Activated effector memory CD4-positive, alpha-beta T cell treated with anti-CD3 and anti-CD28 coated beads, Interleukin-2, amount 50 U/mL, for 16 hours (primary cell): ENCODE data around the gene SLC45A3.

Source experiments
- DNase-seq: peaks from one replicate; pipeline ENCODE4 v3.0.0-alpha.2; 2020

Gene SLC45A3

DNA sequence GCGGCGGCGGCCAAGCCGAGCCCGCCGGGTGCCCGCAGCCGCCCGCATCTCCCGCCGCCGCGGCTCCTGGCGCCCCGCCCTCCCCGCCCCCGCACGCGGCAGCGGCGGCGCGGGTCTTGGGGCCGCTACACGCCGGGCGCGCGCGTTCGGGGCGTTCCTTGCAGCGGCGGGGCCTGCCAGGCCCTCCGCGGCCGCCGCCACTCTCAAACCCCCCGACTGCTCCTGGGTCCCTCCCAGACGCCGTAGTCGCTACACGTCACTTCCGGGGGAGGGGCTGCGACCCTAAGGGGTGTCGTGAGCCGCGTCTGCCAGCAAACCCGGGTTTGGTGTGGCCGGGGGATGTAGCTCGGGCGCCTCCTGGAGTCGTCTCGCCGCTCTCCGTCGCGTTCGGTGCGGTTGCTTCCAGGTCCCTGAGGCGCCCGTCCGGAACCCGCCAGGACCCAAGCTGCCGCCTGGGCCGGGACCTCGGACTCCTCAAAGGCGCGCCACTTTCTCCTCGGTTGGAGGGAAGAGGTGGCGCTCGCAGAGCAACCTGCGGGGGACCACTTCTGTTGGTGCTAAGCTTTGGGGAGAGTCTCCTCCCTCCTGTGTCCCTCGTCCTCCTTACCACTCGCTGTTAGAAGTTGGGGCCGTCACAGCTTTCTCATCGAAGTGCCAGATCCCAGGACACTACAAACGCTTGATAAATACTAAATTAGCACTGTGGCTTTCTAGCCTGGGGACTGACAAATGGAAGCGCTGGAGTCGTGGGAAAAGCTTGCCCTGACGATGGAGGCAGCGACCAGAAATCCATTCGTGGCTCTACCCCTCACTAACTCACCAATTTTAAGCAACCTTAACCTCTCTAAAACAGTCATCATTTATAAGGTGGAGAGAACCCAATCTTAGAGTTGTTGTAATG lies 48.3 kb downstream of the SLC45A3 start, which contains the start of gene ELK4:
TSS of gene ELK4 (minus strand) at position 244 of the 901 bp plus-strand sequence. CDS start 8,129 bp downstream, outside the sequence.
- peak; percentile 100 for DNase-seq

DNA sequence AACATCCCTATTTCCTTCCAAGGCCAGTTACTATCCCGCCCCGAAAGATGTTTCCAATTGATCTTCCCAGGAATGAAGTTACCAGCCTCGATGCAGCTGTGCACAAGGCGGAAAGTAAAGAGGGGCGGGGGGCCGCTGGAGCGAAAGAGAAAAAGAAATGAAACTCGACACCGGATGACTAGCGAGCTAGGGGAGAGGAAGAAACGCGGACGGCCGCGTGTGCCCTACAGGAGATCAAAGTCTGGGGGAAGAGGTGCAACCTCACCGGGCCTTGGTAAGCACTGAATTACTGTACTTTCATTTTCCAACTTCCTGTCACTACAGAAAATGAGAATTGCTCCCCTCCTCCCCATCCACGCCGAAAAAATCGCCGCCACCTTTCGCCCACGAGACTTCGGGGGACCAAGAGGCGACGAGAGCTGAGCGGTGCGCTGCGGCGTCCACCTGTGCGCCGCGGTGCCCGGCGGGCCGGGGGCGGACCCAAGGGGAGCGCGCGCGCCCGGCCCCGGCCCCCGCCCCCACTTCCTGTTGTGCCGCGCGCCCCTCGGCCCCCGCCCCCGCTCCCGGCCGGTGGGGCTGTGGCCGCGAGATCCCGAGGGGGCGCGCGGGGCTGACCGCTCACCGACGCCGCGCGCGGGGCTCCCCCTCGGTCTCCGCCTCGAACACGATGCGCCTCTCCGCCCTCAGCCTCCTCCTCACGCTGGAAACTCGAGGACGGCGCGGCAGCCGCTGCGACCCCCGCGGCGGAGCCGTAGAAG lies 49.1 kb downstream of the SLC45A3 start:
- DNase-seq = peak; percentile 93

DNA sequence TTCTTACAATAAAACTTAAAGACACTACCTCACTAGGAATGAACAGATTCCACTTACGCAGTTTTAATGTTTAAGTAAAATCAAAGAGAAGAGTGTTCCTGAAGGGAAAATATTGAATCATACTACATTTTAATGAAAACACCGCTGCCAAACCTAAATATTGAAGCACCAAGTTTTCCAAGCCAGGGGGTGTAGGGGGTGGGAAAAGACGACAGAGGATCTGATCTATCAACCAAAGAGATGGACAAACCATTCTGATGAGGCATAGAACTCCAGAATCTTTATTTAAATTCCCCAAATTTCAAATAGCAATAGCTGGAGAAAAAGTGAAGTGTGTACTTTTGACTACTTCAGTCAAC lies 49.7 kb downstream of the SLC45A3 start:
- DNase-seq = no peak

DNA sequence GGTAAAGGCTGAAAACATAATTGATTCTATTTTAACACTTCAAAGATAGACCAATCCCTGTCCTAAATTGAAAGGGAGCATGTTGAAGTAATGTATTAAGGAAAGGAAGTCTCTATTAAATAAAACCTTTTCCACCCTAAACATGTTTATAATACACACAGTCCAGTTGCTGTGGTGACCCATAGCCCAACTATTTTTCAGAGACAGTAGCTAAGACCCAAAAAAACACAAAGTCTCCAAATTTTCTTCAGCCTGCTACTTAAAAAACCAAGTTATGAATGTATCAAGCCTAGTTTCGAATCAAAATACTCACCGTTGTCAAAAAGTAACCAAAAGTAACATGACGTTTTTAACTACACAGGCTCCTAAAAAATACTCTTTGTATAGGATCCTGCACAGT lies 50.1 kb downstream of the SLC45A3 start:
- DNase-seq = no peak

GRCh38 chr1:205629751-205630150 lies 50.6 kb downstream of the SLC45A3 start:
- no peak for DNase-seq

DNA sequence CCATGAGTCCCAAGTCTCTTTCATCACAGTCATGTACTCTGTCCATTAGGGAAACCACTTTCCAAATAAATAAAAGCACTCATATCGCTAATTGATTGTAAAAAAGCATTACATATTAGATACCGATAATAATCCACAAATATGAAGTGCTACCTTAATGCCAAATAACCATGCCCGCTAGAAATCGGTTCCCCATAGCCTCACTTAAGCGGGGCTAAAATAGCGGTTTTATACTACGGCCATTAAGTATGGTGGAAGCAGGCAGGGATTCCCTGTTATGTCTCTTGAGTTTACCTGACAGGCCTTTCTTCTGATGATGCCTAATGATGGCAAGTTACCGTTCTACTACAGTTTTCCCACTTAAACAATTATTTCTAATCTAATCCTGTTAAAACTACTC lies 52.4 kb downstream of the SLC45A3 start:
- no peak for DNase-seq

- DNase-seq = no peak
Measured at GRCh38 chr1:205626216-205626615, 54.1 kb downstream of the SLC45A3 start.

DNA sequence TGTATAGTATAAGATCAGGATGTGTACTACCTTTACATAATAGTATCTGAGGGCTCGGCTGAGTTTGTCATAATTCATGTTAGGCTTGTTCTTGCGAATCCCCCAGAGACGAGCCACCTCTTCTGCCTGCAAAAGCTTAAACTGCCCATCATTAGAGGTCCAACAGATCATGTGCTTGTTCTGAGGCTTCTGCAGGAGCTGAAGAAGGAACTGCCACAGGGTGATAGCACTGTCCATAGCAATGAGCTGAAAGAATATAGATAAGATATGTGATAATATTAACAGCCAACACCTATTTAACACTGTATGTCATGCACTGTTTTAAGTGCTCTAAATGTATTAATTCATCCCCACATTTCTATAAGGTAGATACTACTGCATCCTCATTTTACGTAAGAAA lies 56.7 kb downstream of the SLC45A3 start:
- no peak for DNase-seq

DNA sequence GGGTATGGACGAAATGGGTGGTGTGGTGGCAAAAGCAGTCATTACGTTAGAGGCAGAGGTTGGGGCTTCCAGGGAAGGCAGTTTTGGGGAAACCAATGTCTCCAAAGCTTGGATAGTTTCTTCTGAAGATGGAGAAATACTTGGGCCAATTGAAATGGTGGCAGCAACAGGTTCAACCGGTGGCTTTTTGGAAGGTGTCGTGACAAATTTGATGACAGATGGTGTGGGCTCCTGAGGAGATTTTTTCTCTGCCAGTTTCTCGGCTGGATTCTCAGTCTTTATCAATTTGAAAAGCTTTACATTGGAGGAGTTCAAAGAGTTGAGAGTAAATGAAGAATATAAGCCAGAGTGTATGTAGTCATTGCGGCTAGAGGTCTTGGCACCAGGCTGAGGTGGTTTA lies 60.0 kb downstream of the SLC45A3 start:
- no peak for DNase-seq

DNA sequence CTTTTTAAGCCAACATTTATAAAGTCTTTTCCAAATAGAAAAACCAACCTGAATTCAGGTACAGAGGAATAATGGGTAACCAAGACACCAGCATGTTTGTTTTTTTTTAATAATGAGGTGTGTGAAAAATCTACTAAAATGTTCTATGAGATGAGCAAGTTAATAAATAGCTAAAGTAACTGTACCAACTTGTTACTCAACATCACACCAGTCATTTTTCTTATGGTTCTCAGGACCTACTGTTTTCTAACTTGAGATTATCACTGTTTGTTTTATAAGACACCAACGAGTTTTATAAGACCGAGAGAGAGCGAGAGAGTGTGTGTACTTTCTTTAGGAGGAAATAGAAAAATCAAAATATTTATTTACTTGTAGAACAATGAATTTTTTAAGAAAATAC lies 60.9 kb downstream of the SLC45A3 start:
- DNase-seq = no peak

- no peak for DNase-seq
Measured at GRCh38 chr1:205616563-205617293, 63.6 kb downstream of the SLC45A3 start.

GRCh38 chr1:205615789-205616188 lies 64.5 kb downstream of the SLC45A3 start:
- no peak for DNase-seq

- DNase-seq = no peak
Measured at GRCh38 chr1:205613854-205614412, 66.4 kb downstream of the SLC45A3 start.

GRCh38 chr1:205612556-205612955 lies 67.8 kb downstream of the SLC45A3 start:
- DNase-seq = no peak

- no peak for DNase-seq
Measured at GRCh38 chr1:205612104-205612503, 68.2 kb downstream of the SLC45A3 start.

GRCh38 chr1:205610901-205611466 lies 69.3 kb downstream of the SLC45A3 start:
- no peak for DNase-seq

DNA sequence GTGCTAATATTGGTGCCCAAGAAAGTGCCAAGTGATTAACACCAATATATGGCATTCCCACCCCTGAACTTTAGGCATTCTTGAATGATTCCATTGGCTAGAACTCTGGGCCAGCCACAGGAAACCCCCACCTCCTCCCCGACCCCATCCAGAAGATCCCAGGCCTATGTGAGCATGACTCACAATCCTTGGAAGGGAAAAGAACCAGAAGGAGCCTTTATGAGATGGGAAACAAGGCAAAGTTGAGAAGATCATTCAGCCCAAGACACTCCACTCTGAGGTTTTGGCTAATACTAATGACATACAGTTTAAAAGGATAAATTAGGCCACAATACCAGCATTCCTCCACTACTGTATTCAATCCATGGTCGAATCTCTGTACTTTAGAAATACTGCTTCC lies 70.3 kb downstream of the SLC45A3 start:
- no peak for DNase-seq
